PC-3 (cell line): ENCODE measurements around the gene KRT25. TPM values are rescaled to one million over a fixed set of nuclear protein-coding genes. Genes with fewer than 3 reads are reported as not detected.

Experiments used
- ATAC-seq: fragments of 200-7000 bp; cut with Tn5 transposase; 2 replicates; pipeline ENCODE4 v1.9.1; 2020; ENCODE audit warnings: mild to moderate bottlenecking, moderate library complexity
- BruUV-seq: library from RNA; stranded (reverse); fragments of 400-500 nt; replicated peaks from 2 replicates; lab custom pipeline; 2021; lab: Mats Ljungman, UMichigan
- CTCF ChIA-PET: fragments of 300-600 bp; sonication (Branson Sonifier 250); formaldehyde crosslinking; loops from one replicate; lab custom pipeline; 2022; ENCODE audit warnings: antibody characterized with exemption; lab: Charles Lee
- POLR2A ChIA-PET: fragments of 300-600 bp; sonication (Branson Sonifier 250); formaldehyde crosslinking; loops from one replicate; lab custom pipeline; 2022; ENCODE audit warnings: antibody characterized with exemption; ENCODE audit not compliant: unreplicated experiment; lab: Charles Lee
- DNase-seq: peaks from one replicate; pipeline ENCODE4 v3.0.0-alpha.2; 2015
- H2AFZ ChIP-seq: fragments of 300-600 bp; sonication (generic); 2 replicates; pipeline ENCODE4 v1.6.0; 2016; ENCODE audit warnings: antibody characterized with exemption, low read length
- H3F3A ChIP-seq: fragments of 300-600 bp; sonication (generic); one replicate; pipeline ENCODE4 v1.6.0; 2017; ENCODE audit warnings: antibody characterized with exemption, low read length, control low read depth, mild to moderate bottlenecking; ENCODE audit not compliant: unreplicated experiment
- H3K27ac ChIP-seq: fragments of 300-600 bp; sonication (generic); 2 replicates; pipeline ENCODE4 v1.5.1; 2016; ENCODE audit warnings: mild to moderate bottlenecking, low read length
- H3K27me3 ChIP-seq: fragments of 300-600 bp; sonication (generic); 2 replicates; pipeline ENCODE4 v1.6.1; 2016; ENCODE audit warnings: low read length, mixed read lengths
- H3K36me3 ChIP-seq: fragments of 300-600 bp; sonication (generic); 2 replicates; pipeline ENCODE4 v1.6.1; 2016; ENCODE audit warnings: low read depth, mixed run types, low read length, mixed read lengths
- H3K4me1 ChIP-seq: fragments of 300-600 bp; sonication (generic); 2 replicates; pipeline ENCODE4 v1.5.1; 2016; ENCODE audit warnings: low read length; ENCODE audit not compliant: insufficient read depth
- H3K4me2 ChIP-seq: fragments of 300-600 bp; sonication (generic); 2 replicates; pipeline ENCODE4 v1.6.0; 2016; ENCODE audit warnings: low read length
- H3K4me3 ChIP-seq: fragments of 300-600 bp; sonication (generic); 2 replicates; pipeline ENCODE4 v1.5.1; 2016; ENCODE audit warnings: mild to moderate bottlenecking, low read length, mixed read lengths
- H3K79me2 ChIP-seq: fragments of 300-600 bp; sonication (generic); 2 replicates; pipeline ENCODE4 v1.6.1; 2017; ENCODE audit warnings: low read length, mixed read lengths
- H3K9ac ChIP-seq: fragments of 300-600 bp; sonication (generic); 2 replicates; pipeline ENCODE4 v1.6.0; 2016; ENCODE audit warnings: mild to moderate bottlenecking, low read length
- H3K9me2 ChIP-seq: fragments of 300-600 bp; sonication (generic); replicated peaks from 2 replicates; pipeline ENCODE4 v1.6.1; 2016; ENCODE audit warnings: mixed run types, low read length, mixed read lengths
- H3K9me3 ChIP-seq: fragments of 300-600 bp; sonication (generic); 2 replicates; pipeline ENCODE4 v1.6.1; 2016; ENCODE audit warnings: low read length, mixed read lengths
- H4K20me1 ChIP-seq: fragments of 300-600 bp; sonication (generic); 2 replicates; pipeline ENCODE4 v1.6.1; 2016; ENCODE audit warnings: low read length, mixed read lengths
- EZH2 ChIP-seq: fragments of 300-600 bp; sonication (generic); IDR thresholded peaks from one replicate; pipeline ENCODE4 v1.6.1; 2017; ENCODE audit warnings: antibody characterized with exemption, mild to moderate bottlenecking, low read length; ENCODE audit not compliant: unreplicated experiment
- EZH2phosphoT487 ChIP-seq: fragments of 300-600 bp; sonication (generic); IDR thresholded peaks from 2 replicates; pipeline ENCODE4 v1.6.1; 2018; ENCODE audit warnings: mild to moderate bottlenecking, antibody characterized with exemption, low read length, borderline replicate concordance
- intact Hi-C: fragments of 100-400 bp; cut with micrococcal nuclease; formaldehyde crosslinking; loops from 2 replicates; pipeline ENCODE4 v1.9.0; 2023
- total RNA-seq: library from RNA; depleted of rRNA; stranded (reverse); fragments of >200 nt; gene quantifications from 2 replicates; pipeline ENCODE4 v1.2.3, GENCODE V29; 2014; rRNA removed
- TF ChIP-seq, protein P1 (sequence below): fragments of 300-600 bp; sonication (generic); conservative IDR thresholded peaks from 2 replicates; pipeline ENCODE4 v1.5.1; 2017; ENCODE audit warnings: antibody characterized with exemption, low read depth, mild to moderate bottlenecking, low read length

The KRT25 gene
- total RNA-seq, 1 experiment from 2014 or later, result not detected

DNA sequence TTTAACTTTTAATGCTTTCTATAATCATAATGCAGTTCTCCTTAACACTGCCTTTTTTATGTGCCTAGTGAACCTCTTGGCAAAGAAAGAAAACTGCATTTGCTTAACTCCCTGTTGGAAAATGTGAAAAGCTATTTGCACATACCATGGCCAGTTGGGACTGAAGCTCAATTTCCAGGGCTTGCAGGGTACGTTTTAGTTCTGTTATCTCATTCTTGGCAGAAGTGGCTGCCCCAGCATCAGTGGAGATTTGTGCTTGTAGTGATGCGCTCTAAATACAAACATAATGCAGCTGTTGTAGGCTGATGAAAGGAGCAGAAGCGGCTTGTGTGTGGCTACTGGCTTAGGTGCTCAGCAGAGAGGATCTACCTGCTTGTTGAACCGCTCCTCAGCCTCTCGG, 55.3 kb downstream of the KRT25 start:
- Histone ChIP-seq H3F3A (no peaks in the 10 kb centered on the region), H3K27me3 (no peaks in the 10 kb centered on the region), H3K4me1 (peaks cover 9% of the 10 kb centered on the region; the same call in 1 of the 2 replicates), H3K4me3 (no peak overlapping the region), H3K9me3 (no peaks in the 10 kb centered on the region), H3K79me2 (no peaks in the 10 kb centered on the region), H3K9me2 (no peaks in the 10 kb centered on the region), H3K36me3 (no peaks in the 10 kb centered on the region), H3K27ac (no peak overlapping the region), H3K4me2 (no peak overlapping the region), H4K20me1 (no peaks in the 10 kb centered on the region), H2AFZ (no peak overlapping the region), H3K9ac (no peak overlapping the region)
- DNase-seq (no peak), ATAC-seq (no peak)
- no TSS peak for BruUV-seq
- intact Hi-C loops, result no loop called here
- ChIA-PET CTCF (no interaction called here), POLR2A (no interaction called here)
- no peak for TF ChIP-seq EZH2
- no peak for TF ChIP-seq EZH2phosphoT487
- TF ChIP-seq, protein P1, sequence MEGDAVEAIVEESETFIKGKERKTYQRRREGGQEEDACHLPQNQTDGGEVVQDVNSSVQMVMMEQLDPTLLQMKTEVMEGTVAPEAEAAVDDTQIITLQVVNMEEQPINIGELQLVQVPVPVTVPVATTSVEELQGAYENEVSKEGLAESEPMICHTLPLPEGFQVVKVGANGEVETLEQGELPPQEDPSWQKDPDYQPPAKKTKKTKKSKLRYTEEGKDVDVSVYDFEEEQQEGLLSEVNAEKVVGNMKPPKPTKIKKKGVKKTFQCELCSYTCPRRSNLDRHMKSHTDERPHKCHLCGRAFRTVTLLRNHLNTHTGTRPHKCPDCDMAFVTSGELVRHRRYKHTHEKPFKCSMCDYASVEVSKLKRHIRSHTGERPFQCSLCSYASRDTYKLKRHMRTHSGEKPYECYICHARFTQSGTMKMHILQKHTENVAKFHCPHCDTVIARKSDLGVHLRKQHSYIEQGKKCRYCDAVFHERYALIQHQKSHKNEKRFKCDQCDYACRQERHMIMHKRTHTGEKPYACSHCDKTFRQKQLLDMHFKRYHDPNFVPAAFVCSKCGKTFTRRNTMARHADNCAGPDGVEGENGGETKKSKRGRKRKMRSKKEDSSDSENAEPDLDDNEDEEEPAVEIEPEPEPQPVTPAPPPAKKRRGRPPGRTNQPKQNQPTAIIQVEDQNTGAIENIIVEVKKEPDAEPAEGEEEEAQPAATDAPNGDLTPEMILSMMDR, result no peak

DNA sequence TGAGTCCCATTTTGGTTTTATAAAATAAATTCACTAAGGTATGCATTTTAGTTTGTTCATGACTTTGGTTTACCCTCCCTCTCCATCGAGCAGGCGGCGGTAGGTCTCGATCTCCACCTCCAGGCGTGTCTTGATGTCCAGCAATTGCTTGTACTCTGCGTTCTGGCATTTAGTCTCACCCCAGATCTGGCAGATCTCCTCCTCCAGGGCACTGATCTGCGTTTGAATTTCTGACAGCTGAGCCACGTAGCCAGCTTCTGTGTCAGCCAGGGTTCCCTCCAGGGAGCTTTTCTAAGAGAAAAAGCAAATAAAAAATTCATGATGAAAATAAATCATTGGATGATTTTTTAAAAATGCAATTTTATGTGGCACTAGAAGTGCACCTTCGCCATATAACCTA, 55.8 kb downstream of the KRT25 start:
- Histone ChIP-seq H3F3A (no peaks in the 10 kb centered on the region), H3K9ac (no peak overlapping the region), H3K27me3 (no peaks in the 10 kb centered on the region), H4K20me1 (no peaks in the 10 kb centered on the region), H2AFZ (no peak overlapping the region), H3K4me3 (no peak overlapping the region), H3K9me2 (no peaks in the 10 kb centered on the region), H3K9me3 (no peaks in the 10 kb centered on the region), H3K27ac (no peak overlapping the region), H3K4me2 (no peak overlapping the region), H3K4me1 (peaks cover 9% of the 10 kb centered on the region; the same call in 1 of the 2 replicates), H3K79me2 (no peaks in the 10 kb centered on the region), H3K36me3 (no peaks in the 10 kb centered on the region)
- DNase-seq, result no peak
- no peak for ATAC-seq
- ChIA-PET CTCF (no interaction called here), POLR2A (no interaction called here)
- intact Hi-C loops, result no loop called here
- BruUV-seq, result no TSS peak
- TF ChIP-seq EZH2phosphoT487 (no peak), EZH2 (no peak)
- TF ChIP-seq, protein P1, result no peak

Other genes with a start within 250 kb of the KRT25 start
- gene CCR7, start 189.9 kb downstream of the KRT25 start, total RNA-seq, result 0.12 TPM in 1 of 2 replicates, not detected in the other
- gene SMARCE1, start 107.5 kb downstream of the KRT25 start, total RNA-seq, result 57.9 and 64.7 TPM in 2 replicates
- not detected in 2 replicates for gene KRT222, start 90.2 kb downstream of the KRT25 start, total RNA-seq
- gene KRT24, start 51.6 kb downstream of the KRT25 start, total RNA-seq, result not detected in 2 replicates
- gene KRT26, start 16.9 kb upstream of the KRT25 start, total RNA-seq, result not detected in 2 replicates
- not detected in 2 replicates for gene KRT27, start 27.2 kb upstream of the KRT25 start, total RNA-seq
- not detected in 2 replicates for gene KRT28, start 44.6 kb upstream of the KRT25 start, total RNA-seq
- 18.3 and 24.8 TPM in 2 replicates for gene KRT10, start 67.3 kb upstream of the KRT25 start, total RNA-seq
- not detected in 2 replicates for gene KRT12, start 111.9 kb upstream of the KRT25 start, total RNA-seq
- 0.18 TPM in 1 of 2 replicates, not detected in the other for gene KRT20, start 129.9 kb upstream of the KRT25 start, total RNA-seq
- gene KRT23, start 182.3 kb upstream of the KRT25 start, total RNA-seq, result not detected in 2 replicates
- not detected in 2 replicates for gene KRT39, start 211.6 kb upstream of the KRT25 start, total RNA-seq
- not detected in 2 replicates for gene KRT40, start 229.0 kb upstream of the KRT25 start, total RNA-seq
- gene KRTAP3-3, start 238.8 kb upstream of the KRT25 start, total RNA-seq, result not detected in 2 replicates
- not detected in 2 replicates for gene KRTAP3-2, start 244.6 kb upstream of the KRT25 start, total RNA-seq